Testis (tissue), 2 donors: ENCODE data around the gene RAD18.

Source experiments
- CTCF ChIP-seq, 3 experiments: fragments of 450-650 bp in 2 of 3; fragments of 200-600 bp in 1 of 3; sonication (generic) in 1 of 3; IDR thresholded peaks; one replicate each; pipeline ENCODE4 v1.5.1; 2016 to 2019; ENCODE audit warnings: antibody characterized with exemption in 3 of 3, mild to moderate bottlenecking in 2 of 3, moderate library complexity in 1 of 3
- POLR2A ChIP-seq: fragments of 450-650 bp; IDR thresholded peaks from one replicate; pipeline ENCODE4 v1.6.1; 2017; ENCODE audit warnings: antibody characterized with exemption, mild to moderate bottlenecking, moderate library complexity

- TF ChIP-seq CTCF (IDR thresholded peaks at IDR 0.05), result no peak
- no peak for TF ChIP-seq POLR2A
Observed at GRCh38 chr3:8988791-8989558, 25.7 kb upstream of the RAD18 start.
